Loucy (cell line): Measurements from ENCODE around the gene AP3D1.

Source experiments
- EZH2phosphoT487 ChIP-seq: fragments of 200-600 bp; IDR thresholded peaks from 2 replicates; pipeline ENCODE4 v1.6.1; 2018; ENCODE audit warnings: antibody characterized with exemption, mild to moderate bottlenecking, moderate library complexity, borderline replicate concordance
- TF ChIP-seq, protein P1 (sequence below): fragments of 200-600 bp; sonication (generic); conservative IDR thresholded peaks from 2 replicates; pipeline ENCODE4 v1.5.1; 2014; ENCODE audit warnings: mild to moderate bottlenecking, antibody characterized with exemption, low read length

DNA sequence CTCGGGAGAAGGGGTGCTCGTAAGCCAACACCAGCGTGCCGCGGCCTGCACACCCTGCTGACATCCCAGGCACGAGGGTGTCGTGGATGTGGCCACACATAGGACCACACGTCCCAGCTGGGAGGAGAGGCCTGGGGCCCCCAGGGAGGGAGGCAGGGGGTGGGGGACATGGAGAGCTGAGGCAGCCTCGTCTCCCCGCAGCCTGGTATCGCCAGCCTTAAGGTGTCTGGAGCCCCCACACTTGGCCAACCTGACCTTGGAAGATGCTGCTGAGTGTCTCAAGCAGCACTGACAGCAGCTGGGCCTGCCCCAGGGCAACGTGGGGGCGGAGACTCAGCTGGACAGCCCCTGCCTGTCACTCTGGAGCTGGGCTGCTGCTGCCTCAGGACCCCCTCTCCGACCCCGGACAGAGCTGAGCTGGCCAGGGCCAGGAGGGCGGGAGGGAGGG, 52.3 kb downstream of the AP3D1 start:
- TF ChIP-seq, protein P1, sequence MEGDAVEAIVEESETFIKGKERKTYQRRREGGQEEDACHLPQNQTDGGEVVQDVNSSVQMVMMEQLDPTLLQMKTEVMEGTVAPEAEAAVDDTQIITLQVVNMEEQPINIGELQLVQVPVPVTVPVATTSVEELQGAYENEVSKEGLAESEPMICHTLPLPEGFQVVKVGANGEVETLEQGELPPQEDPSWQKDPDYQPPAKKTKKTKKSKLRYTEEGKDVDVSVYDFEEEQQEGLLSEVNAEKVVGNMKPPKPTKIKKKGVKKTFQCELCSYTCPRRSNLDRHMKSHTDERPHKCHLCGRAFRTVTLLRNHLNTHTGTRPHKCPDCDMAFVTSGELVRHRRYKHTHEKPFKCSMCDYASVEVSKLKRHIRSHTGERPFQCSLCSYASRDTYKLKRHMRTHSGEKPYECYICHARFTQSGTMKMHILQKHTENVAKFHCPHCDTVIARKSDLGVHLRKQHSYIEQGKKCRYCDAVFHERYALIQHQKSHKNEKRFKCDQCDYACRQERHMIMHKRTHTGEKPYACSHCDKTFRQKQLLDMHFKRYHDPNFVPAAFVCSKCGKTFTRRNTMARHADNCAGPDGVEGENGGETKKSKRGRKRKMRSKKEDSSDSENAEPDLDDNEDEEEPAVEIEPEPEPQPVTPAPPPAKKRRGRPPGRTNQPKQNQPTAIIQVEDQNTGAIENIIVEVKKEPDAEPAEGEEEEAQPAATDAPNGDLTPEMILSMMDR: no peak
- TF ChIP-seq EZH2phosphoT487: no peak
